ENCODE measurements around the gene HMG20B.

Gene HMG20B

GRCh38 chr19:3591876-3592613 lies 19.3 kb downstream of the HMG20B start:
- TF ChIP-seq CTCF (IDR thresholded peaks at IDR 0.05; ENCODE audit: insufficient read depth, low read length) (no peak), SPI1 (IDR thresholded peaks at IDR 0.05; ENCODE audit: borderline replicate concordance, low read depth) (no peak), POLR2AphosphoS5 (IDR thresholded peaks at IDR 0.05; ENCODE audit: low read depth) (no peak), REST (IDR thresholded peaks at IDR 0.05; ENCODE audit: insufficient replicate concordance, low read depth) (no peak), GABPA (IDR thresholded peaks at IDR 0.05; ENCODE audit: low read depth) (no peak)
- Histone ChIP-seq H3K27me3 (ENCODE audit: insufficient read depth, poor library complexity, severe bottlenecking) (peaks cover 2% of the 10 kb centered on the region), H3K27ac (replicated peaks) (no peak overlapping the region), H3K4me3 (replicated peaks; ENCODE audit: insufficient read depth, low read length) (no peak overlapping the region)
- DNase-seq (ENCODE audit: low read depth in 1 of 2, low spot score in 1 of 2) = no peak

GRCh38 chr19:3593156-3593555 lies 20.4 kb downstream of the HMG20B start:
- Histone ChIP-seq H3K4me3 (replicated peaks; ENCODE audit: insufficient read depth, low read length) (no peak overlapping the region), H3K27ac (replicated peaks) (no peak overlapping the region), H3K27me3 (ENCODE audit: insufficient read depth, poor library complexity, severe bottlenecking) (peaks cover 2% of the 10 kb centered on the region)
- TF ChIP-seq GABPA (IDR thresholded peaks at IDR 0.05; ENCODE audit: low read depth) = no peak
- DNase-seq (ENCODE audit: low read depth in 1 of 2, low spot score in 1 of 2) = no peak

GRCh38 chr19:3595521-3596061 lies 22.8 kb downstream of the HMG20B start:
- Histone ChIP-seq H3K27me3 (ENCODE audit: insufficient read depth, poor library complexity, severe bottlenecking) (peaks cover 2% of the 10 kb centered on the region), H3K27ac (replicated peaks) (no peak overlapping the region), H3K4me3 (replicated peaks; ENCODE audit: insufficient read depth, low read length) (no peak overlapping the region)
- DNase-seq (ENCODE audit: low read depth in 1 of 2, low spot score in 1 of 2) = no peak
- TF ChIP-seq GABPA (IDR thresholded peaks at IDR 0.05; ENCODE audit: low read depth) = no peak
- no peak for TF ChIP-seq REST (IDR thresholded peaks at IDR 0.05; ENCODE audit: insufficient replicate concordance, low read depth)
- TF ChIP-seq CTCF (IDR thresholded peaks at IDR 0.05; ENCODE audit: insufficient read depth, low read length) = no peak
- no peak for TF ChIP-seq SPI1 (IDR thresholded peaks at IDR 0.05; ENCODE audit: borderline replicate concordance, low read depth)
- no peak for TF ChIP-seq POLR2AphosphoS5 (IDR thresholded peaks at IDR 0.05; ENCODE audit: low read depth)

- no peak for DNase-seq (ENCODE audit: low read depth in 1 of 2, low spot score in 1 of 2)
- H3K27me3 ChIP-seq (ENCODE audit: insufficient read depth, poor library complexity, severe bottlenecking) = no peaks in the 10 kb centered on the region
- TF ChIP-seq CTCF (IDR thresholded peaks at IDR 0.05; ENCODE audit: insufficient read depth, low read length) = no peak
- no peak for TF ChIP-seq REST (IDR thresholded peaks at IDR 0.05; ENCODE audit: insufficient replicate concordance, low read depth)
- TF ChIP-seq GABPA (IDR thresholded peaks at IDR 0.05; ENCODE audit: low read depth) = no peak
- no peak for TF ChIP-seq POLR2AphosphoS5 (IDR thresholded peaks at IDR 0.05; ENCODE audit: low read depth)
- no peak for TF ChIP-seq SPI1 (IDR thresholded peaks at IDR 0.05; ENCODE audit: borderline replicate concordance, low read depth)
- no peak overlapping the region for H3K4me3 ChIP-seq (replicated peaks; ENCODE audit: insufficient read depth, low read length)
- H3K27ac ChIP-seq (replicated peaks) = no peak overlapping the region
These were observed 27.0 kb downstream of the HMG20B start for GRCh38 chr19:3599776-3600187.

All from HL-60 (cell line).